GM12865 (cell line): ENCODE data around the gene PGGT1B.
"Not testable (repeated sequence)": the region's sequence is repeated elsewhere in the genome, so short reads cannot be mapped to it uniquely, and the experiment has no call there.

Source experiments
- DNase-seq: peaks from one replicate; pipeline ENCODE4 v3.0.0; 2010; ENCODE audit warnings: low read depth
- H3K4me3 ChIP-seq: 2 replicates; pipeline ENCODE4 v1.5.1; 2011; ENCODE audit warnings: mild to moderate bottlenecking, low read depth, low read length, control low read depth
- CTCF ChIP-seq: IDR thresholded peaks from 2 replicates; pipeline ENCODE4 v1.5.1; 2011; ENCODE audit warnings: low read length, control low read depth, low read depth, inconsistent platforms; ENCODE audit not compliant: insufficient read depth; ENCODE audit errors: missing control alignments

Gene PGGT1B

GRCh38 chr5:115264786-115265185 is 2.1 kb upstream of the PGGT1B start:
- H3K4me3 ChIP-seq: no peak overlapping the region
- no peak for DNase-seq
- no peak for TF ChIP-seq CTCF

GRCh38 chr5:115263078-115263380 is 352 bp upstream of the PGGT1B start:
- no peak for TF ChIP-seq CTCF
- no peak for DNase-seq
- H3K4me3 ChIP-seq: peak overlapping the region; percentile 57

GRCh38 chr5:115262011-115262320 is 711 bp downstream of the PGGT1B start:
- peak; percentile 24 for DNase-seq
- TF ChIP-seq CTCF: no peak
- peak overlapping the region; percentile 57 for H3K4me3 ChIP-seq

GRCh38 chr5:115260248-115260647 is 2.4 kb downstream of the PGGT1B start:
- DNase-seq: no peak
- TF ChIP-seq CTCF: no peak
- no peak overlapping the region for H3K4me3 ChIP-seq

- TF ChIP-seq CTCF: no peak
- no peak overlapping the region for H3K4me3 ChIP-seq
- DNase-seq: no peak
These were observed 4.7 kb downstream of the PGGT1B start for GRCh38 chr5:115257981-115258380.

GRCh38 chr5:115249379-115249778 is 13.3 kb downstream of the PGGT1B start:
- DNase-seq, H3K4me3 ChIP-seq: not testable (repeated sequence)

GRCh38 chr5:115246361-115246991 is 16.2 kb downstream of the PGGT1B start:
- no peak overlapping the region for H3K4me3 ChIP-seq
- peak; percentile 42 for DNase-seq
- peak; percentile 54 for TF ChIP-seq CTCF

GRCh38 chr5:115243412-115243811 is 19.3 kb downstream of the PGGT1B start:
- DNase-seq: peak; percentile 18
- H3K4me3 ChIP-seq: no peak overlapping the region
- TF ChIP-seq CTCF: no peak
